ENCODE measurements around the gene TALDO1. TPM values are rescaled to one million over a fixed set of nuclear protein-coding genes. Genes with fewer than 3 reads are reported as not detected.
A peak's percentile ranks its signal among the peaks of the same experiment; 100 is the strongest.

The TALDO1 gene
- polyA plus RNA-seq, 1 of the 3 experiments (the other 2 are of a cell fraction), result 103 TPM

GRCh38 chr11:724049-724777, 23.1 kb upstream of the TALDO1 start:
- no peak for TF ChIP-seq USF2 (IDR thresholded peaks at IDR 0.05; ENCODE audit: borderline replicate concordance, low read depth, low read length)
- TF ChIP-seq RXRA (IDR thresholded peaks at IDR 0.05; ENCODE audit: borderline replicate concordance, low read depth), result no peak
- TF ChIP-seq CTCF (IDR thresholded peaks at IDR 0.05), result no peak
- TF ChIP-seq MAX (IDR thresholded peaks at IDR 0.05; ENCODE audit: low read depth), result no peak
- no peak overlapping the region for H3K4me2 ChIP-seq
- peaks cover 43% of the 10 kb centered on the region for H3K27me3 ChIP-seq (ENCODE audit: insufficient read depth)
- ChIA-PET POLR2A (interaction anchor here (0.6 kb wide), 2 partner anchors 24 to 32 kb away, joined by 3 read pairs; no protein-coding TSS in a partner anchor), CTCF (interaction anchor here (0.6 to 11.8 kb wide), 22 partner anchors 12 to 299 kb away, joined by 3 to 150 read pairs (median 4); partner anchors contain the start of genes DEAF1, LMNTD2, PHRF1 and TALDO1)
- no peaks in the 10 kb centered on the region for H3K36me3 ChIP-seq (replicated peaks in 1 of 2; ENCODE audit: control insufficient read depth in 1 of 2, insufficient read depth in 2 of 2, low read length in 1 of 2)
- H3K9me2 ChIP-seq, result no peaks in the 10 kb centered on the region
- no peak overlapping the region for H3K9ac ChIP-seq
- peak; percentile 30 for DNase-seq
- no peak overlapping the region for H3K27ac ChIP-seq (ENCODE audit: low read depth in 2 of 2, low read length in 1 of 2)
- no peak overlapping the region for H3K4me3 ChIP-seq (ENCODE audit: low read depth in 2 of 2, low read length in 1 of 2)
- no peaks in the 10 kb centered on the region for H4K20me1 ChIP-seq (ENCODE audit: insufficient read depth)
- H3F3A ChIP-seq (replicated peaks; ENCODE audit: insufficient read depth), result peaks cover 9% of the 10 kb centered on the region
- no peaks in the 10 kb centered on the region for H3K79me2 ChIP-seq (ENCODE audit: insufficient read depth)
- no peaks in the 10 kb centered on the region for H3K9me3 ChIP-seq
- H3K4me1 ChIP-seq (ENCODE audit: control insufficient read depth in 1 of 2, insufficient read depth in 2 of 2, low read depth in 1 of 2, low read length in 1 of 2), result peaks cover 0 to 21% of the 10 kb centered on the region in 2 experiments; a peak in 1 of 4 replicates
- no peak overlapping the region for H2AFZ ChIP-seq (ENCODE audit: low read depth)
- WGBS (ENCODE audit: low lambda C conversion rate), result 73% methylated on average over 7 of the region's 19 CpGs

DNA sequence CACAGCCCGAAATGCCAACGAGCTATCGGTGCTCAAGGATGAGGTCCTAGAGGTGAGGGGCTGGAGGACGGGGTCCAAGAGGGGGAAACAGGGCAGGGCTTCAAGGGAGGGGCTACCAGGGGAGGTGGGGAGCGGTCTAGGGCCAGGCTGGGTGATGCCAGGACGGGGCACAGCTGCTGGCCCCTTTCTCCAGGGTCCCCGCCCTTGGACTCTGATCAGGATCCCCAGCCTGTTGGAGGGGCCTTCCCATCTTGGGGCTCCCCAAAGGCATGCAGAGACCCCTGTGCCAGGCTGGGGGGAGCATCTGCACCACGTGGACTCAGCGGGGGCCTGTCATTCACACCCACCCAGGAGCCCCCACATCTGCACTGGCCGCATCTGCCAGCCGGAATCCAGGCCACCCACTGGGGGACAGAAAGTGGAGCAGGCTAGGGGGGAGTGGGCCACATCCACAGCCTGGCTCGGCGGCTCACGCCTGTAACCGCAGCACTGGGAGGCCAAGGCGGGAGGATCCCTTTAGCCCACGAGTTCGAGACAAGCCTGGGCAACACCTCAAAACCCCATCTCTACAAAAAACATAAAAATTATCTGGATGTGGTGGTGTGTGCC, 22.4 kb upstream of the TALDO1 start:
- no peak overlapping the region for H3K4me2 ChIP-seq
- peaks cover 0 to 21% of the 10 kb centered on the region in 2 experiments; a peak in 1 of 4 replicates for H3K4me1 ChIP-seq (ENCODE audit: control insufficient read depth in 1 of 2, insufficient read depth in 2 of 2, low read depth in 1 of 2, low read length in 1 of 2)
- TF ChIP-seq TCF12 (IDR thresholded peaks at IDR 0.05) (no peak), FOXM1 (IDR thresholded peaks at IDR 0.05; ENCODE audit: low read depth) (no peak), JUND (IDR thresholded peaks at IDR 0.05) (no peak)
- TF ChIP-seq, protein P1, sequence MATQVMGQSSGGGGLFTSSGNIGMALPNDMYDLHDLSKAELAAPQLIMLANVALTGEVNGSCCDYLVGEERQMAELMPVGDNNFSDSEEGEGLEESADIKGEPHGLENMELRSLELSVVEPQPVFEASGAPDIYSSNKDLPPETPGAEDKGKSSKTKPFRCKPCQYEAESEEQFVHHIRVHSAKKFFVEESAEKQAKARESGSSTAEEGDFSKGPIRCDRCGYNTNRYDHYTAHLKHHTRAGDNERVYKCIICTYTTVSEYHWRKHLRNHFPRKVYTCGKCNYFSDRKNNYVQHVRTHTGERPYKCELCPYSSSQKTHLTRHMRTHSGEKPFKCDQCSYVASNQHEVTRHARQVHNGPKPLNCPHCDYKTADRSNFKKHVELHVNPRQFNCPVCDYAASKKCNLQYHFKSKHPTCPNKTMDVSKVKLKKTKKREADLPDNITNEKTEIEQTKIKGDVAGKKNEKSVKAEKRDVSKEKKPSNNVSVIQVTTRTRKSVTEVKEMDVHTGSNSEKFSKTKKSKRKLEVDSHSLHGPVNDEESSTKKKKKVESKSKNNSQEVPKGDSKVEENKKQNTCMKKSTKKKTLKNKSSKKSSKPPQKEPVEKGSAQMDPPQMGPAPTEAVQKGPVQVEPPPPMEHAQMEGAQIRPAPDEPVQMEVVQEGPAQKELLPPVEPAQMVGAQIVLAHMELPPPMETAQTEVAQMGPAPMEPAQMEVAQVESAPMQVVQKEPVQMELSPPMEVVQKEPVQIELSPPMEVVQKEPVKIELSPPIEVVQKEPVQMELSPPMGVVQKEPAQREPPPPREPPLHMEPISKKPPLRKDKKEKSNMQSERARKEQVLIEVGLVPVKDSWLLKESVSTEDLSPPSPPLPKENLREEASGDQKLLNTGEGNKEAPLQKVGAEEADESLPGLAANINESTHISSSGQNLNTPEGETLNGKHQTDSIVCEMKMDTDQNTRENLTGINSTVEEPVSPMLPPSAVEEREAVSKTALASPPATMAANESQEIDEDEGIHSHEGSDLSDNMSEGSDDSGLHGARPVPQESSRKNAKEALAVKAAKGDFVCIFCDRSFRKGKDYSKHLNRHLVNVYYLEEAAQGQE (IDR thresholded peaks at IDR 0.05; ENCODE audit: low read depth, low read length), result no peak
- WGBS (ENCODE audit: low lambda C conversion rate), result 62% methylated on average over 16 of the region's 18 CpGs
- H3K27ac ChIP-seq (ENCODE audit: low read depth in 2 of 2, low read length in 1 of 2), result no peak overlapping the region
- H3K79me2 ChIP-seq (ENCODE audit: insufficient read depth), result no peaks in the 10 kb centered on the region
- H3K36me3 ChIP-seq (replicated peaks in 1 of 2; ENCODE audit: control insufficient read depth in 1 of 2, insufficient read depth in 2 of 2, low read length in 1 of 2), result no peaks in the 10 kb centered on the region
- ChIA-PET POLR2A (interaction anchor here (0.6 kb wide), 1 partner anchor 32 kb away, joined by 3 read pairs; no protein-coding TSS in a partner anchor), CTCF (interaction anchor here (0.9 to 11.8 kb wide), 11 partner anchors 8 to 170 kb away, joined by 3 to 150 read pairs (median 6); partner anchors contain the start of genes DEAF1, TALDO1 and TMEM80)
- peak; percentile 34 for DNase-seq
- H3K9me3 ChIP-seq, result no peaks in the 10 kb centered on the region
- no peaks in the 10 kb centered on the region for H3K9me2 ChIP-seq
- peaks cover 9% of the 10 kb centered on the region for H3F3A ChIP-seq (replicated peaks; ENCODE audit: insufficient read depth)
- peaks cover 37% of the 10 kb centered on the region for H3K27me3 ChIP-seq (ENCODE audit: insufficient read depth)
- no peak overlapping the region for H3K4me3 ChIP-seq (ENCODE audit: low read depth in 2 of 2, low read length in 1 of 2)
- no peaks in the 10 kb centered on the region for H4K20me1 ChIP-seq (ENCODE audit: insufficient read depth)
- no peak overlapping the region for H2AFZ ChIP-seq (ENCODE audit: low read depth)
- no peak overlapping the region for H3K9ac ChIP-seq

Data from SK-N-SH (cell line).